Measurements from ENCODE around the gene TBX2. TPM values are rescaled to one million over a fixed set of nuclear protein-coding genes. Genes with fewer than 3 reads are reported as not detected.

The TBX2 gene
- total RNA-seq, 2 donors from 2014 or later, result 0.07 TPM; not detected in 1

GRCh38 chr17:61412860-61413660, 13.4 kb downstream of the TBX2 start:
- Histone ChIP-seq H3K4me1 (ENCODE audit: control insufficient read depth, insufficient read depth, low read length) (no peaks in the 10 kb centered on the region), H3K4me3 (ENCODE audit: low read length) (peak overlapping the region; percentile 80), H3K9ac (ENCODE audit: extremely low read depth, low read length, poor library complexity, severe bottlenecking) (peak overlapping the region; percentile 20), H3K36me3 (ENCODE audit: control insufficient read depth, insufficient read depth, low read length) (no peaks in the 10 kb centered on the region), H3K27ac (ENCODE audit: low read depth, low read length) (no peak overlapping the region), H3K9me3 (ENCODE audit: control insufficient read depth, low read length) (no peaks in the 10 kb centered on the region), H3K27me3 (ENCODE audit: control insufficient read depth, insufficient read depth, low read length, poor library complexity, severe bottlenecking) (peaks cover 88% of the 10 kb centered on the region)
- H3K4me1 Mint-ChIP-seq, result peaks cover 11% of the 10 kb centered on the region
- TF ChIP-seq, protein P1, sequence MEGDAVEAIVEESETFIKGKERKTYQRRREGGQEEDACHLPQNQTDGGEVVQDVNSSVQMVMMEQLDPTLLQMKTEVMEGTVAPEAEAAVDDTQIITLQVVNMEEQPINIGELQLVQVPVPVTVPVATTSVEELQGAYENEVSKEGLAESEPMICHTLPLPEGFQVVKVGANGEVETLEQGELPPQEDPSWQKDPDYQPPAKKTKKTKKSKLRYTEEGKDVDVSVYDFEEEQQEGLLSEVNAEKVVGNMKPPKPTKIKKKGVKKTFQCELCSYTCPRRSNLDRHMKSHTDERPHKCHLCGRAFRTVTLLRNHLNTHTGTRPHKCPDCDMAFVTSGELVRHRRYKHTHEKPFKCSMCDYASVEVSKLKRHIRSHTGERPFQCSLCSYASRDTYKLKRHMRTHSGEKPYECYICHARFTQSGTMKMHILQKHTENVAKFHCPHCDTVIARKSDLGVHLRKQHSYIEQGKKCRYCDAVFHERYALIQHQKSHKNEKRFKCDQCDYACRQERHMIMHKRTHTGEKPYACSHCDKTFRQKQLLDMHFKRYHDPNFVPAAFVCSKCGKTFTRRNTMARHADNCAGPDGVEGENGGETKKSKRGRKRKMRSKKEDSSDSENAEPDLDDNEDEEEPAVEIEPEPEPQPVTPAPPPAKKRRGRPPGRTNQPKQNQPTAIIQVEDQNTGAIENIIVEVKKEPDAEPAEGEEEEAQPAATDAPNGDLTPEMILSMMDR (conservative IDR thresholded peaks at IDR 0.05), result no peak
- H3K9me3 Mint-ChIP-seq, result no peaks in the 10 kb centered on the region
- no peaks in the 10 kb centered on the region for H3K36me3 Mint-ChIP-seq (ENCODE audit: low read depth)
- 12 to 16% methylated on average over 14 to 38 of the region's 38 CpGs for WGBS, 2 experiments (ENCODE audit: insufficient coverage in 1 of 2, insufficient read length in 1 of 2)
- peaks cover 78% of the 10 kb centered on the region for H3K27me3 Mint-ChIP-seq (ENCODE audit: insufficient read depth)
- no peak overlapping the region for H3K27ac Mint-ChIP-seq
- DNase-seq, result no peak
- peak overlapping the region; percentile 60 for H3K4me3 Mint-ChIP-seq

DNA sequence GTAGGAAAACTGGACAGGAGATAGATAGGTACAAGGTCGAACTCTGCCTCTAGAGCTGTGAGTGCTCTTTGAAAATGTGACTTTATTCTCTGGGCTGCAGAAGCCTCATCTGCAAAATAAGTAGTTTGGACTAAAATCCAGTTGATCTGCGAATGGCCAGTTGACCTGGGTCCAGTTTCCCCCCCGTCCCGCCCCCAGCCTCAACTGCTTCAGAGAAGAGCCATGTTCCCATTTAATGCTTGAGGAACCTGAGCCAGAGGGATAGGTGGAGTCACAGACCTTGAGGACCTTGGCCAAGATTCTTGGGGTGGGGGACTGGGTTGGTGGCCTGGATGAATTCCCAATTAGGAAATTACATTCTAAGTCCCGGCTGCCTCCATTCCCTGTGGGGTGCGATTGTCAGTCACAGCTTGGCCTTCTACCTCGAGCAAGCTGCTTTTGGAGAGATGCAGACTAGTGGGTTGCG, 14.1 kb downstream of the TBX2 start:
- DNase-seq, result peak; percentile 45
- H3K4me3 ChIP-seq (ENCODE audit: low read length), result peak overlapping the region; percentile 80
- WGBS, 2 experiments (ENCODE audit: insufficient coverage in 1 of 2, insufficient read length in 1 of 2), result 93 to 95% methylated on average over 4 to 8 of the region's 8 CpGs
- H3K36me3 ChIP-seq (ENCODE audit: control insufficient read depth, insufficient read depth, low read length), result no peaks in the 10 kb centered on the region
- peaks cover 10% of the 10 kb centered on the region for H3K4me1 Mint-ChIP-seq
- TF ChIP-seq, protein P1 (conservative IDR thresholded peaks at IDR 0.05), result no peak
- peaks cover 82% of the 10 kb centered on the region for H3K27me3 ChIP-seq (ENCODE audit: control insufficient read depth, insufficient read depth, low read length, poor library complexity, severe bottlenecking)
- peaks cover 75% of the 10 kb centered on the region for H3K27me3 Mint-ChIP-seq (ENCODE audit: insufficient read depth)
- H3K9me3 Mint-ChIP-seq, result no peaks in the 10 kb centered on the region
- no peaks in the 10 kb centered on the region for H3K4me1 ChIP-seq (ENCODE audit: control insufficient read depth, insufficient read depth, low read length)
- H3K4me3 Mint-ChIP-seq, result peak overlapping the region; percentile 60
- no peak overlapping the region for H3K9ac ChIP-seq (ENCODE audit: extremely low read depth, low read length, poor library complexity, severe bottlenecking)
- H3K27ac ChIP-seq (ENCODE audit: low read depth, low read length), result no peak overlapping the region
- H3K9me3 ChIP-seq (ENCODE audit: control insufficient read depth, low read length), result no peaks in the 10 kb centered on the region
- no peaks in the 10 kb centered on the region for H3K36me3 Mint-ChIP-seq (ENCODE audit: low read depth)
- H3K27ac Mint-ChIP-seq, result no peak overlapping the region

DNA sequence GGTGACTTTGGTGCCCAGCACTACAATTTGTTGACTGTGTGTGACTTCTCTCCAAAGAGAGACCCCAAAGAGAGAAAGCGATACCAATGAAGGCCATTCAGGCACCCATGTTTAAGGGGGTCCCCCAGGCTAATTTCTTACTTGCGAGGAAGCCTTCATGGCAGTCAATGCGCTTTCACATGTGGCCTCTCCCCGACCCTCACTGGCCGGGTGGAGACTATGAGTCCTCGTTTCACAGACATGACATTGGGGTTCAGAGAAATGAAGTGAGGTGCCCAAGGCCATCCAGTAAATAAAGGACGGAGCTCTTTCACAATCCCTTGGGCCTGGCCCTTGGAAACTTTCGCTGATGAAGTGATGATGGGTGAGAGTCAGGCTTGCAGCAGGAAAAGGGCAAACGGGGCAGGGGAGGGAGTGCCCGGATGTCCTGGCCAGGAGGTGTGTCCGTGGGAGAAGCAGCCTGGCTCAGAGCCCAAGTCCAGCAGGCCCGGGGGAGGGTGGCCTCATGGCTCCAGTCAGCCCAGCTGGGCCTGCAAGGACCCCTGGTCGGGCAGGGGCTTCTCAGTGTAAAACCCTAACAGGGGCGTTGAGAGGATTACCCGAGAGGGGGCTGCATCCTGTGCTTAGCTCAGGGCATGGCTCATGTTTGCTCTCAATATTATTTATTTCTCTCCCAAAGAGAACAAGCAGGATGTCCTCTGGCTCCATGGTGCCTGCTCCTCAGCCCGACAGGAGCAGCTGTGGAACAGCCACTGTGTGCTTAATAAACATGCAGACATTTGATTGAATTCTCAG, 14.7 kb downstream of the TBX2 start:
- peaks cover 72% of the 10 kb centered on the region for H3K27me3 Mint-ChIP-seq (ENCODE audit: insufficient read depth)
- peaks cover 75% of the 10 kb centered on the region for H3K27me3 ChIP-seq (ENCODE audit: control insufficient read depth, insufficient read depth, low read length, poor library complexity, severe bottlenecking)
- DNase-seq, result peak; percentile 51
- no peaks in the 10 kb centered on the region for H3K4me1 ChIP-seq (ENCODE audit: control insufficient read depth, insufficient read depth, low read length)
- no peaks in the 10 kb centered on the region for H3K9me3 Mint-ChIP-seq
- WGBS, 2 experiments (ENCODE audit: insufficient coverage in 1 of 2, insufficient read length in 1 of 2), result 85 to 94% methylated on average over 10 to 16 of the region's 16 CpGs
- no peaks in the 10 kb centered on the region for H3K9me3 ChIP-seq (ENCODE audit: control insufficient read depth, low read length)
- H3K4me3 ChIP-seq (ENCODE audit: low read length), result no peak overlapping the region
- peaks cover 8% of the 10 kb centered on the region for H3K4me1 Mint-ChIP-seq
- TF ChIP-seq, protein P1 (conservative IDR thresholded peaks at IDR 0.05), result no peak
- no peak overlapping the region for H3K27ac ChIP-seq (ENCODE audit: low read depth, low read length)
- no peaks in the 10 kb centered on the region for H3K36me3 Mint-ChIP-seq (ENCODE audit: low read depth)
- no peak overlapping the region for H3K27ac Mint-ChIP-seq
- no peak overlapping the region for H3K4me3 Mint-ChIP-seq
- no peaks in the 10 kb centered on the region for H3K36me3 ChIP-seq (ENCODE audit: control insufficient read depth, insufficient read depth, low read length)
- H3K9ac ChIP-seq (ENCODE audit: extremely low read depth, low read length, poor library complexity, severe bottlenecking), result no peak overlapping the region
